Neural cell (in vitro differentiated cells): ENCODE measurements around the gene RNF44. TPM values are rescaled to one million over a fixed set of nuclear protein-coding genes. Genes with fewer than 3 reads are reported as not detected.

Experiments used
- H2AFZ ChIP-seq: fragments of 200-600, 300-800 bp; sonication (generic), shearing (Covaris generic); 2 replicates; pipeline ENCODE4 v1.6.0; 2014; ENCODE audit warnings: low read depth, mild to moderate bottlenecking, antibody characterized with exemption, low read length, moderate library complexity
- H3F3A ChIP-seq: fragments of 200-600 bp; shearing (Covaris generic); 2 replicates; pipeline ENCODE4 v1.6.1; 2016; ENCODE audit warnings: mild to moderate bottlenecking, moderate library complexity, mixed read lengths, antibody characterized with exemption, low read length; ENCODE audit not compliant: insufficient read depth, poor library complexity, severe bottlenecking
- H3K27ac ChIP-seq: fragments of 200-600, 300-800 bp; sonication (generic), shearing (Covaris generic); 2 replicates; pipeline ENCODE4 v1.5.1; 2014; ENCODE audit warnings: mild to moderate bottlenecking, low read length, moderate library complexity
- H3K27me3 ChIP-seq: fragments of 300-800, 200-600 bp; sonication (generic), shearing (Covaris generic); 2 replicates; pipeline ENCODE4 v1.6.0; 2014; ENCODE audit warnings: mild to moderate bottlenecking, low read depth, low read length, moderate library complexity; ENCODE audit not compliant: insufficient read depth
- H3K36me3 ChIP-seq: fragments of 300-800, 200-600 bp; sonication (generic), shearing (Covaris generic); 2 replicates; pipeline ENCODE4 v1.5.1; 2014; ENCODE audit warnings: mild to moderate bottlenecking, antibody characterized with exemption, low read length, moderate library complexity; ENCODE audit not compliant: insufficient read depth
- H3K4me2 ChIP-seq: fragments of 300-800, 200-600 bp; sonication (generic), shearing (Covaris generic); 2 replicates; pipeline ENCODE4 v1.6.0; 2014; ENCODE audit warnings: mild to moderate bottlenecking, low read length
- H3K4me3 ChIP-seq: fragments of 300-800, 200-600 bp; sonication (generic), shearing (Covaris generic); 2 replicates; pipeline ENCODE4 v1.5.1; 2014; ENCODE audit warnings: mild to moderate bottlenecking, low read length, moderate library complexity
- H3K79me2 ChIP-seq: fragments of 200-600 bp; shearing (Covaris generic); replicated peaks from 2 replicates; pipeline ENCODE4 v1.6.0; 2014; ENCODE audit warnings: mild to moderate bottlenecking, low read length, moderate library complexity; ENCODE audit not compliant: insufficient read depth
- H3K9ac ChIP-seq: fragments of 300-800, 200-600 bp; sonication (generic), shearing (Covaris generic); 2 replicates; pipeline ENCODE4 v1.6.1; 2016; ENCODE audit warnings: mild to moderate bottlenecking, low read length, mixed read lengths
- H3K9me2 ChIP-seq: fragments of 200-600 bp; shearing (Covaris generic); 2 replicates; pipeline ENCODE4 v1.6.1; 2016; ENCODE audit warnings: mild to moderate bottlenecking, low read length, mixed read lengths; ENCODE audit not compliant: insufficient read depth
- H3K9me3 ChIP-seq: fragments of 200-600, 300-800 bp; sonication (generic), shearing (Covaris generic); 2 replicates; pipeline ENCODE4 v1.6.1; 2016; ENCODE audit warnings: mild to moderate bottlenecking, mixed run types, low read length, moderate library complexity, mixed read lengths
- H4K20me1 ChIP-seq: fragments of 200-600 bp; shearing (Covaris generic); 2 replicates; pipeline ENCODE4 v1.6.1; 2016; ENCODE audit warnings: mild to moderate bottlenecking, mixed run types; ENCODE audit not compliant: insufficient read depth
- EP300 ChIP-seq: fragments of 450-650 bp; conservative IDR thresholded peaks from 2 replicates; pipeline ENCODE4 v1.6.1; 2014; ENCODE audit warnings: antibody characterized with exemption, mild to moderate bottlenecking, moderate library complexity; ENCODE audit not compliant: poor library complexity, severe bottlenecking
- EZH2 ChIP-seq: fragments of 200-600, 300-800 bp; shearing (Covaris generic), sonication (generic); IDR thresholded peaks from 2 replicates; pipeline ENCODE4 v1.6.1; 2014; ENCODE audit warnings: antibody characterized with exemption, low read length, borderline replicate concordance, mild to moderate bottlenecking; ENCODE audit not compliant: insufficient read depth, poor library complexity, severe bottlenecking
- MXI1 ChIP-seq: fragments of 450-650 bp; conservative IDR thresholded peaks from 2 replicates; pipeline ENCODE4 v1.6.1; 2014; ENCODE audit warnings: antibody characterized with exemption, mild to moderate bottlenecking; ENCODE audit not compliant: poor library complexity, severe bottlenecking
- POLR2AphosphoS5 ChIP-seq: IDR thresholded peaks from 2 replicates; pipeline ENCODE4 v1.6.1; 2012
- RAD21 ChIP-seq: fragments of 450-650 bp; conservative IDR thresholded peaks from 2 replicates; pipeline ENCODE4 v1.6.1; 2014; ENCODE audit warnings: antibody characterized with exemption, mild to moderate bottlenecking, moderate library complexity
- SMC3 ChIP-seq: fragments of 450-650 bp; conservative IDR thresholded peaks from 2 replicates; pipeline ENCODE4 v1.6.1; 2014; ENCODE audit warnings: antibody characterized with exemption, mild to moderate bottlenecking, moderate library complexity; ENCODE audit not compliant: poor library complexity
- TAF1 ChIP-seq: IDR thresholded peaks from 2 replicates; pipeline ENCODE4 v1.6.1; 2012; ENCODE audit warnings: low read depth
- polyA plus RNA-seq: library from polyadenylated mRNA; depleted of rRNA; stranded (reverse); fragments of >200 nt; gene quantifications from 2 replicates; pipeline ENCODE4 v1.2.3, GENCODE V29; 2014
- TF ChIP-seq, protein P1 (sequence below): IDR thresholded peaks from 2 replicates; pipeline ENCODE4 v1.6.1; 2012; ENCODE audit warnings: borderline replicate concordance
- TF ChIP-seq, protein P2 (sequence below): fragments of 450-650 bp; IDR thresholded peaks from 2 replicates; pipeline ENCODE4 v1.5.1; 2014; ENCODE audit warnings: antibody characterized with exemption, mild to moderate bottlenecking, moderate library complexity; ENCODE audit not compliant: poor library complexity, severe bottlenecking

RNF44 gene
- polyA plus RNA-seq, 1 donor from 2014 or later, result 22.2 TPM

DNA sequence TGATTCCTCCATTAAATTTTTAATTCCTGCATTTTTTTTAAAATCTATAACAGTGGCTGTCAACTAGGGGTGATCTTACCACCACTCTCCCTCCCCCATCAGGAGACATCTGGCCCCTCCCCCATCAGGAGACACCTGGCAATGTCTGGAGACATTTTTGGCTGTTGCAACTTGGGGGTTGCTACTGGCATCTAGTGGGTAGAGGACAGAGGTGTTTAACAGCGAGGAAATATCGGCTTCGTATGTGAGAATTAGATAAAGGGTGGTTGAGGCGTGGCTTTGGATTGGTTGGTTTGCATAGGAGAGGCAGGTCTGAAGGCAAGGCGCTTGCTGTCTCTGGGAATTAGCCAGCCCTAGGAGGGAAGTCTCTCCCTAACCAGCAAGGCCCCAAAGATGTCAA is 22.5 kb upstream of the RNF44 start:
- Histone ChIP-seq H3K79me2 (no peaks in the 10 kb centered on the region), H3F3A (no peaks in the 10 kb centered on the region), H3K9me3 (no peaks in the 10 kb centered on the region), H3K27ac (no peak overlapping the region), H3K36me3 (no peaks in the 10 kb centered on the region), H3K9me2 (no peaks in the 10 kb centered on the region), H3K9ac (no peak overlapping the region), H3K4me2 (no peak overlapping the region), H4K20me1 (no peaks in the 10 kb centered on the region), H2AFZ (no peak overlapping the region), H3K4me3 (no peak overlapping the region), H3K27me3 (no peaks in the 10 kb centered on the region)
- TF ChIP-seq RAD21 (no peak), TAF1 (no peak), POLR2AphosphoS5 (no peak), SMC3 (no peak), EP300 (no peak), EZH2 (no peak), MXI1 (no peak)
- TF ChIP-seq, protein P1, sequence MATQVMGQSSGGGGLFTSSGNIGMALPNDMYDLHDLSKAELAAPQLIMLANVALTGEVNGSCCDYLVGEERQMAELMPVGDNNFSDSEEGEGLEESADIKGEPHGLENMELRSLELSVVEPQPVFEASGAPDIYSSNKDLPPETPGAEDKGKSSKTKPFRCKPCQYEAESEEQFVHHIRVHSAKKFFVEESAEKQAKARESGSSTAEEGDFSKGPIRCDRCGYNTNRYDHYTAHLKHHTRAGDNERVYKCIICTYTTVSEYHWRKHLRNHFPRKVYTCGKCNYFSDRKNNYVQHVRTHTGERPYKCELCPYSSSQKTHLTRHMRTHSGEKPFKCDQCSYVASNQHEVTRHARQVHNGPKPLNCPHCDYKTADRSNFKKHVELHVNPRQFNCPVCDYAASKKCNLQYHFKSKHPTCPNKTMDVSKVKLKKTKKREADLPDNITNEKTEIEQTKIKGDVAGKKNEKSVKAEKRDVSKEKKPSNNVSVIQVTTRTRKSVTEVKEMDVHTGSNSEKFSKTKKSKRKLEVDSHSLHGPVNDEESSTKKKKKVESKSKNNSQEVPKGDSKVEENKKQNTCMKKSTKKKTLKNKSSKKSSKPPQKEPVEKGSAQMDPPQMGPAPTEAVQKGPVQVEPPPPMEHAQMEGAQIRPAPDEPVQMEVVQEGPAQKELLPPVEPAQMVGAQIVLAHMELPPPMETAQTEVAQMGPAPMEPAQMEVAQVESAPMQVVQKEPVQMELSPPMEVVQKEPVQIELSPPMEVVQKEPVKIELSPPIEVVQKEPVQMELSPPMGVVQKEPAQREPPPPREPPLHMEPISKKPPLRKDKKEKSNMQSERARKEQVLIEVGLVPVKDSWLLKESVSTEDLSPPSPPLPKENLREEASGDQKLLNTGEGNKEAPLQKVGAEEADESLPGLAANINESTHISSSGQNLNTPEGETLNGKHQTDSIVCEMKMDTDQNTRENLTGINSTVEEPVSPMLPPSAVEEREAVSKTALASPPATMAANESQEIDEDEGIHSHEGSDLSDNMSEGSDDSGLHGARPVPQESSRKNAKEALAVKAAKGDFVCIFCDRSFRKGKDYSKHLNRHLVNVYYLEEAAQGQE, result no peak
- TF ChIP-seq, protein P2, sequence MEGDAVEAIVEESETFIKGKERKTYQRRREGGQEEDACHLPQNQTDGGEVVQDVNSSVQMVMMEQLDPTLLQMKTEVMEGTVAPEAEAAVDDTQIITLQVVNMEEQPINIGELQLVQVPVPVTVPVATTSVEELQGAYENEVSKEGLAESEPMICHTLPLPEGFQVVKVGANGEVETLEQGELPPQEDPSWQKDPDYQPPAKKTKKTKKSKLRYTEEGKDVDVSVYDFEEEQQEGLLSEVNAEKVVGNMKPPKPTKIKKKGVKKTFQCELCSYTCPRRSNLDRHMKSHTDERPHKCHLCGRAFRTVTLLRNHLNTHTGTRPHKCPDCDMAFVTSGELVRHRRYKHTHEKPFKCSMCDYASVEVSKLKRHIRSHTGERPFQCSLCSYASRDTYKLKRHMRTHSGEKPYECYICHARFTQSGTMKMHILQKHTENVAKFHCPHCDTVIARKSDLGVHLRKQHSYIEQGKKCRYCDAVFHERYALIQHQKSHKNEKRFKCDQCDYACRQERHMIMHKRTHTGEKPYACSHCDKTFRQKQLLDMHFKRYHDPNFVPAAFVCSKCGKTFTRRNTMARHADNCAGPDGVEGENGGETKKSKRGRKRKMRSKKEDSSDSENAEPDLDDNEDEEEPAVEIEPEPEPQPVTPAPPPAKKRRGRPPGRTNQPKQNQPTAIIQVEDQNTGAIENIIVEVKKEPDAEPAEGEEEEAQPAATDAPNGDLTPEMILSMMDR, result no peak

- no peak overlapping the region for H2AFZ ChIP-seq
Measured at GRCh38 chr5:176557846-176558245, 20.6 kb upstream of the RNF44 start.

More at GRCh38 chr5:176557846-176558245, 20.6 kb upstream of the RNF44 start:
- Histone ChIP-seq H4K20me1 (no peaks in the 10 kb centered on the region), H3F3A (no peaks in the 10 kb centered on the region), H3K9me3 (no peaks in the 10 kb centered on the region), H3K9me2 (no peaks in the 10 kb centered on the region), H3K36me3 (no peaks in the 10 kb centered on the region), H3K79me2 (no peaks in the 10 kb centered on the region), H3K27ac (no peak overlapping the region), H3K9ac (no peak overlapping the region), H3K4me2 (no peak overlapping the region), H3K4me3 (no peak overlapping the region), H3K27me3 (no peaks in the 10 kb centered on the region)
- TF ChIP-seq MXI1 (no peak), EP300 (no peak), POLR2AphosphoS5 (no peak), EZH2 (no peak), SMC3 (no peak), RAD21 (no peak), TAF1 (no peak)
- TF ChIP-seq, protein P2, result no peak
- TF ChIP-seq, protein P1, result no peak
